AG09309 (cell line): Measurements from ENCODE around the gene NRXN2.

ENCODE experiments used
- DNase-seq: peaks from one replicate; pipeline ENCODE4 v3.0.0-alpha.2; 2010; ENCODE audit warnings: low read depth
- H3K4me3 ChIP-seq: 2 replicates; pipeline ENCODE4 v1.5.1; 2011; ENCODE audit warnings: mild to moderate bottlenecking, low read depth, low read length, moderate library complexity; ENCODE audit not compliant: control insufficient read depth
- TF ChIP-seq, protein P1 (sequence below): IDR thresholded peaks from 2 replicates; pipeline ENCODE4 v1.5.1; 2011; ENCODE audit warnings: mild to moderate bottlenecking, low read depth, low read length, inconsistent platforms; ENCODE audit not compliant: insufficient read depth, control insufficient read depth; ENCODE audit errors: missing control alignments

NRXN2 gene

GRCh38 chr11:64736654-64737053 lies 13.7 kb upstream of the NRXN2 start:
- no peak overlapping the region for H3K4me3 ChIP-seq
- DNase-seq = no peak
- TF ChIP-seq, protein P1, sequence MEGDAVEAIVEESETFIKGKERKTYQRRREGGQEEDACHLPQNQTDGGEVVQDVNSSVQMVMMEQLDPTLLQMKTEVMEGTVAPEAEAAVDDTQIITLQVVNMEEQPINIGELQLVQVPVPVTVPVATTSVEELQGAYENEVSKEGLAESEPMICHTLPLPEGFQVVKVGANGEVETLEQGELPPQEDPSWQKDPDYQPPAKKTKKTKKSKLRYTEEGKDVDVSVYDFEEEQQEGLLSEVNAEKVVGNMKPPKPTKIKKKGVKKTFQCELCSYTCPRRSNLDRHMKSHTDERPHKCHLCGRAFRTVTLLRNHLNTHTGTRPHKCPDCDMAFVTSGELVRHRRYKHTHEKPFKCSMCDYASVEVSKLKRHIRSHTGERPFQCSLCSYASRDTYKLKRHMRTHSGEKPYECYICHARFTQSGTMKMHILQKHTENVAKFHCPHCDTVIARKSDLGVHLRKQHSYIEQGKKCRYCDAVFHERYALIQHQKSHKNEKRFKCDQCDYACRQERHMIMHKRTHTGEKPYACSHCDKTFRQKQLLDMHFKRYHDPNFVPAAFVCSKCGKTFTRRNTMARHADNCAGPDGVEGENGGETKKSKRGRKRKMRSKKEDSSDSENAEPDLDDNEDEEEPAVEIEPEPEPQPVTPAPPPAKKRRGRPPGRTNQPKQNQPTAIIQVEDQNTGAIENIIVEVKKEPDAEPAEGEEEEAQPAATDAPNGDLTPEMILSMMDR = no peak

- no peak for DNase-seq
- H3K4me3 ChIP-seq = no peak overlapping the region
- TF ChIP-seq, protein P1 = no peak
Measured at GRCh38 chr11:64735725-64736259, 12.8 kb upstream of the NRXN2 start.

- no peak for DNase-seq
- H3K4me3 ChIP-seq = no peak overlapping the region
- TF ChIP-seq, protein P1 = no peak
Measured at GRCh38 chr11:64734811-64735724, 12.1 kb upstream of the NRXN2 start.

DNA sequence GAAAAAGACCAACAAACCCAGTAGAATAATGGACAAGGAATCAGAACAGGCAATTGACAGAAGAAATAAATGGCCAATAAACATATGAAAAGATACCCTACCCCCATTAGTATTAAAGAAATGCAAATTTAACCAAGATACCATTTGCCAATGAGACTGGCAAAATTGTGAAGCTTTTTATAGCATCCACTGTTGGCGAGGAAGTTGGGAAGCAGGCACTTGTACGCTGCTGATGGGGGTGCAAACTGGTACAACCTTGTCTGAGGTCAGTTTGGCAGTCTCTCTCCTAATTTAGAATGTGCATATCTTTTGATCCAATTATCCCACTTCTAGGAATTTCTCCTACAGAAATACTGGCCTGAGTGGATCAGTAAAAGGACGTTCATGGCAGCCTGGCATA lies 8.6 kb upstream of the NRXN2 start:
- DNase-seq = no peak
- TF ChIP-seq, protein P1 = no peak
- H3K4me3 ChIP-seq = no peak overlapping the region

DNA sequence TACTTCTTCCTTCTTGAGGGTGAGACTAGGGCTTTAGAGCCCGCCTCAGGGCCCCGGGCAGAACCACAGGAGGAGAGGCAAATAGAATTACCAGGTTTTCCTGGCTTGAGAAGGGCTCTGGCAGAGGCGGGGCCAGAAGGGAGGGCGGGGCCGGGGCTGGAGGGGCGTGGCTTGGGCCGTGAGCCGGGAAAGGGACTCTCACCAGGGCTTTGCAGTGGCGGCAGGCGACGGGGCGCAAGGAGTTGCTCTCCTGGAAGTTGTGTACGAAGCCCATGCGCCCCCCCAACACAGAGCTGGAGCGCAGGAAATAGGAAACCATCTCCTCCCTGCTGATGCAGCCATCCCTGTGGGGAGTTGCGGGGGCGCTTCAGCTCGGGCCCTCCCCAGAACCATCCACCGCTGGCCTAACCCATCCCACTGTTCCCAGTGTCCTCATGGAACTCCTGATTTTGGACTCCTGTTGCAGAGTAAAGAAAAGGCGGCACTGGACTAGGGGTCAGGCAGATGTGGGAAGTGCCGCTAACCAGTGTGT lies 6.9 kb upstream of the NRXN2 start:
- no peak overlapping the region for H3K4me3 ChIP-seq
- TF ChIP-seq, protein P1 = no peak
- no peak for DNase-seq

GRCh38 chr11:64728757-64729365 lies 5.9 kb upstream of the NRXN2 start:
- no peak for DNase-seq
- no peak overlapping the region for H3K4me3 ChIP-seq
- TF ChIP-seq, protein P1 = no peak
